SU-DHL-6 (cell line): ENCODE results near the gene ARL5A.
"Not testable (repeated sequence)": the region's sequence is repeated elsewhere in the genome, so short reads cannot be mapped to it uniquely, and the experiment has no call there.

Experiments used
- H2AFZ ChIP-seq: fragments of 200-600 bp; sonication (generic); 2 replicates; pipeline ENCODE4 v1.6.1; 2014; ENCODE audit warnings: low read depth, mild to moderate bottlenecking, moderate library complexity, mixed read lengths, antibody characterized with exemption, low read length; ENCODE audit not compliant: severe bottlenecking
- H3F3A ChIP-seq: fragments of 200-600 bp; shearing (Covaris generic); 2 replicates; pipeline ENCODE4 v1.6.0; 2016; ENCODE audit warnings: antibody characterized with exemption, mild to moderate bottlenecking; ENCODE audit not compliant: insufficient read depth
- H3K27ac ChIP-seq: fragments of 200-600 bp; sonication (generic); 2 replicates; pipeline ENCODE4 v1.5.1; 2016; ENCODE audit warnings: low read depth, mild to moderate bottlenecking, low read length, moderate library complexity, mixed read lengths
- H3K27me3 ChIP-seq: fragments of 200-600 bp; sonication (generic), shearing (Covaris generic); 2 replicates; pipeline ENCODE4 v1.6.0; 2014; ENCODE audit warnings: mild to moderate bottlenecking, low read length
- H3K36me3 ChIP-seq: fragments of 200-600 bp; sonication (generic); 2 replicates; pipeline ENCODE4 v1.6.1; 2014; ENCODE audit warnings: mild to moderate bottlenecking, low read length, mixed read lengths
- H3K4me2 ChIP-seq: fragments of 300-600, 200-600 bp; shearing (Covaris generic), sonication (generic); 2 replicates; pipeline ENCODE4 v1.6.0; 2014; ENCODE audit warnings: low read length, low read depth, mild to moderate bottlenecking; ENCODE audit not compliant: poor library complexity, severe bottlenecking
- H3K4me3 ChIP-seq: fragments of 200-600 bp; sonication (generic); 2 replicates; pipeline ENCODE4 v1.5.1; 2014; ENCODE audit warnings: antibody characterized with exemption, low read length, mild to moderate bottlenecking, mixed read lengths; ENCODE audit not compliant: insufficient read depth, poor library complexity, severe bottlenecking
- H3K79me2 ChIP-seq: fragments of 200-600 bp; sonication (generic); 2 replicates; pipeline ENCODE4 v1.6.1; 2014; ENCODE audit warnings: mild to moderate bottlenecking, low read length, moderate library complexity; ENCODE audit not compliant: insufficient read depth
- H3K9ac ChIP-seq: fragments of 200-600 bp; sonication (generic); 2 replicates; pipeline ENCODE4 v1.7.0; 2014; ENCODE audit warnings: mild to moderate bottlenecking, low read length
- H3K9me2 ChIP-seq: fragments of 200-600 bp; sonication (generic); replicated peaks from 2 replicates; pipeline ENCODE4 v1.6.1; 2014; ENCODE audit warnings: low read length; ENCODE audit not compliant: insufficient read depth
- H3K9me3 ChIP-seq: fragments of 200-600 bp; sonication (generic); 2 replicates; pipeline ENCODE4 v1.6.1; 2014; ENCODE audit warnings: low read length, mixed read lengths; ENCODE audit not compliant: insufficient read depth
- H4K20me1 ChIP-seq: fragments of 200-600 bp; sonication (generic); 2 replicates; pipeline ENCODE4 v1.6.1; 2014; ENCODE audit warnings: low read depth, mild to moderate bottlenecking, antibody characterized with exemption, low read length, moderate library complexity, mixed read lengths
- CTCF ChIP-seq: fragments of 200-600 bp; sonication (generic); IDR thresholded peaks from one replicate; pipeline ENCODE4 v1.5.1; 2017; ENCODE audit warnings: antibody characterized with exemption, mild to moderate bottlenecking, low read length, moderate library complexity; ENCODE audit not compliant: insufficient read depth, poor library complexity, severe bottlenecking
- EZH2phosphoT487 ChIP-seq: fragments of 200-600 bp; sonication (generic), shearing (Covaris generic); conservative IDR thresholded peaks from 2 replicates; pipeline ENCODE4 v1.6.1; 2018; ENCODE audit warnings: mild to moderate bottlenecking, antibody characterized with exemption, low read length, moderate library complexity, mixed read lengths

Gene ARL5A

GRCh38 chr2:151828143-151828889 is at the start of gene ARL5A:
TSS of gene ARL5A (minus strand) at chr2:151828421. CDS start at chr2:151828176, 245 bp downstream.
- Histone ChIP-seq H2AFZ (peak within 1 kb of the TSS; percentile 97), H3K36me3 (no peaks in the 10 kb centered on the region)

GRCh38 chr2:151875631-151876030 is 47.4 kb upstream of the ARL5A start:
- not testable (repeated sequence) for H3K27ac ChIP-seq, H4K20me1 ChIP-seq, H3K27me3 ChIP-seq, H3K9me2 ChIP-seq, H3F3A ChIP-seq, H3K79me2 ChIP-seq, H3K9ac ChIP-seq, H3K4me2 ChIP-seq, H3K36me3 ChIP-seq, H3K9me3 ChIP-seq, H2AFZ ChIP-seq, H3K4me3 ChIP-seq

More at GRCh38 chr2:151828143-151828889, at the start of gene ARL5A:
- TF ChIP-seq EZH2phosphoT487 (no peak), CTCF (no peak)
- Histone ChIP-seq H3K27ac (peak within 1 kb of the TSS; percentile 42), H3K9me2 (no peaks in the 10 kb centered on the region), H3K4me2 (peak within 1 kb of the TSS; percentile 96), H3K27me3 (no peaks in the 10 kb centered on the region), H3K79me2 (peaks cover 49% of the 10 kb centered on the region), H3K9me3 (no peaks in the 10 kb centered on the region), H4K20me1 (no peaks in the 10 kb centered on the region), H3F3A (no peaks in the 10 kb centered on the region), H3K4me3 (peak within 1 kb of the TSS; percentile 93), H3K9ac (peak within 1 kb of the TSS; percentile 94)

- Histone ChIP-seq H3K9me3 (no peaks in the 10 kb centered on the region), H3K9ac (no peak overlapping the region), H3K79me2 (no peaks in the 10 kb centered on the region), H3F3A (no peaks in the 10 kb centered on the region), H3K4me2 (no peak overlapping the region), H3K27ac (no peak overlapping the region), H3K27me3 (no peaks in the 10 kb centered on the region), H2AFZ (no peak overlapping the region), H3K36me3 (no peaks in the 10 kb centered on the region), H4K20me1 (no peaks in the 10 kb centered on the region), H3K4me3 (no peak overlapping the region), H3K9me2 (no peaks in the 10 kb centered on the region)
- no peak for TF ChIP-seq EZH2phosphoT487
- no peak for TF ChIP-seq CTCF
These were observed 44.2 kb upstream of the ARL5A start for GRCh38 chr2:151872463-151872862.

GRCh38 chr2:151869291-151869690 is 41.1 kb upstream of the ARL5A start:
- Histone ChIP-seq H3K4me3 (no peak overlapping the region), H3K9me2 (no peaks in the 10 kb centered on the region), H3K36me3 (no peaks in the 10 kb centered on the region), H3K27me3 (no peaks in the 10 kb centered on the region), H3K4me2 (no peak overlapping the region), H3K79me2 (no peaks in the 10 kb centered on the region), H3F3A (no peaks in the 10 kb centered on the region), H3K27ac (no peak overlapping the region), H3K9ac (no peak overlapping the region), H2AFZ (no peak overlapping the region), H3K9me3 (no peaks in the 10 kb centered on the region), H4K20me1 (no peaks in the 10 kb centered on the region)
- no peak for TF ChIP-seq EZH2phosphoT487
- no peak for TF ChIP-seq CTCF
